SH-SY5Y (cell line): ENCODE measurements around the gene CHAT.

Experiments used
- GATA2 ChIP-seq: IDR thresholded peaks from 2 replicates; pipeline ENCODE4 v1.6.1; 2011; ENCODE audit warnings: mild to moderate bottlenecking, low read depth, low read length
- GATA3 ChIP-seq: IDR thresholded peaks from 2 replicates; pipeline ENCODE4 v1.6.1; 2011; ENCODE audit warnings: low read depth, mild to moderate bottlenecking, low read length, moderate library complexity

DNA sequence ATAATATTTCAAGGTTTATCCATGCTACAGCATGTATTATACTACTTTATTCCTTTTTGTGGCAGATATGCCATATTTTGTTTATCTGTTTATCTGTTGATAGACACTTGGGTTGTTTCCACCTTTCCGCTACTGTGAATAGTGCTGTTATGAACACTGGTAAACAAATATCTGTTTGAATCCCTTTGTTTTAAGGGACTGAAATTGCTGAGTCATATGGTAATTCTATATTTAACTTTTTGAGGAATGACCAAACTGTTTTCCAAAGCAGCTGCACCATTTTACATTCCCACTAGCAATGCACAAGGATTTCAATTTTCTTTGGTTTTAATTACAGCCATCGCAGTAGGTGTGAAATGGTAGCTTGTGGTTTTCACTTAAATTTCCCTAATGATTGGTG is 69.0 kb downstream of the CHAT start:
- TF ChIP-seq GATA2 (no peak), GATA3 (no peak)
